Nephron progenitor cell (in vitro differentiated cells): ENCODE measurements around the gene ARHGAP8.

Experiments used
- DNase-seq: peaks from one replicate; pipeline ENCODE4 v3.0.0; 2021
- H3K27ac Mint-ChIP-seq: 2 replicates; pipeline ENCODE4 v1.8.0; 2021; ENCODE audit warnings: mild to moderate bottlenecking, moderate library complexity, mixed read lengths
- H3K27me3 Mint-ChIP-seq: 2 replicates; pipeline ENCODE4 v1.8.0; 2021; ENCODE audit warnings: mild to moderate bottlenecking, low read depth, mixed read lengths; ENCODE audit not compliant: poor library complexity
- H3K36me3 Mint-ChIP-seq: 2 replicates; pipeline ENCODE4 v1.8.0; 2021; ENCODE audit warnings: low read depth, mixed read lengths
- H3K4me1 Mint-ChIP-seq: 2 replicates; pipeline ENCODE4 v1.8.0; 2021; ENCODE audit warnings: mixed read lengths
- H3K4me3 Mint-ChIP-seq: 2 replicates; pipeline ENCODE4 v1.8.0; 2021; ENCODE audit warnings: mild to moderate bottlenecking, moderate library complexity, mixed read lengths
- H3K9me3 Mint-ChIP-seq: 2 replicates; pipeline ENCODE4 v1.8.0; 2021; ENCODE audit warnings: mild to moderate bottlenecking, moderate library complexity, mixed read lengths
- TF ChIP-seq, protein P1 (sequence below): fragments of 200-600 bp; sonication (generic); IDR thresholded peaks from 2 replicates; pipeline ENCODE4 v1.5.0; 2021; ENCODE audit warnings: antibody characterized with exemption

ARHGAP8 gene

DNA sequence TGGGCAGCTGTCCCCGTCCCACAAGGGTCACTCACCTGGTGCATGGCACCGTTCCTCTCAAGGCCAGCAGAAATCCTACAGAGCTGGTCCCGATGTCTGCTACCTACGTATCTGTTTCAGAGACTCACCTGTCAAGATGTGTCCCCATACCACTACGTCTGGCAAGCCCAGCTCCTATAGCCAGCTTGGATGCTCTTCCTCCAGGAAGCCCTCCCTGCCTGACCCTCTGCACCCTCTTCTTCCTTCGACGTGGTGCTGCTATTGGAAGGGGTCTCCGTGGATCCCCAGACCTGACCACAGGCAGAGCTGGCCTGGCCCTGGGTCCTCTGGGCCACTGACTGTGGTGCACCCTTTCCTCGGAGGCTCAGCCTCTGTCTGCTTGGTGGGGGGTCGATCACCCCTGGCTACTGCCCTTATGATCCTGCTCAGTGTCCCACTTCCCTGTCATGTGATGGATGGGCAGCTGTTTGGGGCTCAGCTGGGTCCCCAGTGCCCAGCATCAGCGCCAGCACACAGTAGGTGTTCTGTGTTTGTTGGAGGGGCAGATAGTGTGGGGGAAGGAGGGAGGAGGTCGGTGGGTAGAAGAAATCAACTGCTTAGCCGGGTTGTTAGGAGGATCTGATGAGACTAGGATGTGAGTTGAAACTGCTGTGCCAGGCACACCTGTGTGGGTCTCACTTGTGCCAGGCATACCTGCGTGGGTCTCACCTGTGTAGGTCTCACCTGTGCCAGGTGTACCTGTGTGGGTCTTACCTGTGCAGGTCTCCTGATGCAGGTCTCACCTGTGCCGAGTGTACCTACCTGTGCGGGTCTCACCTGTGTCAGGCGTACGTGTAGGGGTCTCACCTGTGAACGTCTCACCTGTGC lies 21.7 kb upstream of the ARHGAP8 start:
- Mint-ChIP-seq H3K9me3 (no peaks in the 10 kb centered on the region), H3K4me1 (peaks cover 33% of the 10 kb centered on the region), H3K36me3 (no peaks in the 10 kb centered on the region), H3K27ac (no peak overlapping the region), H3K27me3 (peaks cover 4% of the 10 kb centered on the region), H3K4me3 (no peak overlapping the region)
- TF ChIP-seq, protein P1, sequence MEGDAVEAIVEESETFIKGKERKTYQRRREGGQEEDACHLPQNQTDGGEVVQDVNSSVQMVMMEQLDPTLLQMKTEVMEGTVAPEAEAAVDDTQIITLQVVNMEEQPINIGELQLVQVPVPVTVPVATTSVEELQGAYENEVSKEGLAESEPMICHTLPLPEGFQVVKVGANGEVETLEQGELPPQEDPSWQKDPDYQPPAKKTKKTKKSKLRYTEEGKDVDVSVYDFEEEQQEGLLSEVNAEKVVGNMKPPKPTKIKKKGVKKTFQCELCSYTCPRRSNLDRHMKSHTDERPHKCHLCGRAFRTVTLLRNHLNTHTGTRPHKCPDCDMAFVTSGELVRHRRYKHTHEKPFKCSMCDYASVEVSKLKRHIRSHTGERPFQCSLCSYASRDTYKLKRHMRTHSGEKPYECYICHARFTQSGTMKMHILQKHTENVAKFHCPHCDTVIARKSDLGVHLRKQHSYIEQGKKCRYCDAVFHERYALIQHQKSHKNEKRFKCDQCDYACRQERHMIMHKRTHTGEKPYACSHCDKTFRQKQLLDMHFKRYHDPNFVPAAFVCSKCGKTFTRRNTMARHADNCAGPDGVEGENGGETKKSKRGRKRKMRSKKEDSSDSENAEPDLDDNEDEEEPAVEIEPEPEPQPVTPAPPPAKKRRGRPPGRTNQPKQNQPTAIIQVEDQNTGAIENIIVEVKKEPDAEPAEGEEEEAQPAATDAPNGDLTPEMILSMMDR, result no peak
- no peak for DNase-seq

DNA sequence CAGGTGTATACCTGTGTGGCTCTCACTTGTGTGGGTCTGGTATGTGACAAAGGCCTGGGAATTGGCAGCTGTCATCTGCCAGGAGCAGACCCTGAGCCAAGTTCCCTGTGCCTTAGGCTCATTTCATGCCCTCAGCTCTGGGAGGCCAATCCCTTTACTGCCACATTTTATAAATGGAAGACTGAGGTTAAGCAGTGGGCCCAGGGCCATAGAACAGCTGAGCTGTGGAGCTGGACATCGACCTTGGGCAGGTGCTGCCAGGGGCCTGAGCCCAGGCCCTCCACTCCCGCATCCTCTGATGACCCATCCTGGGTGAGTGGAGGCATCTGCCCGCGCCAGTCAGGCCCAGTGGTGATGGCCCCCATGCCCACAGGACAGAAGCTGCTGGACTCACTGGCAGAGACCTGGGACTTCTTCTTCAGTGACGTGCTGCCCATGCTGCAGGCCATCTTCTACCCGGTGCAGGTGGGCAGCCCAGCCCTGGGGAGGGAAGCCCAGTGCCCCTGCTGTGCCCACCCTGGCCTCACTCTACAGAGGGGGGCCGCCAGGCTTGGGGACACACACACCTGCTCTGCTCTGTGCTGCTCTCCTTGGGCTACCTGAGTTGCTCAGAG lies 20.9 kb upstream of the ARHGAP8 start:
- Mint-ChIP-seq H3K27ac (no peak overlapping the region), H3K9me3 (no peaks in the 10 kb centered on the region)

DNA sequence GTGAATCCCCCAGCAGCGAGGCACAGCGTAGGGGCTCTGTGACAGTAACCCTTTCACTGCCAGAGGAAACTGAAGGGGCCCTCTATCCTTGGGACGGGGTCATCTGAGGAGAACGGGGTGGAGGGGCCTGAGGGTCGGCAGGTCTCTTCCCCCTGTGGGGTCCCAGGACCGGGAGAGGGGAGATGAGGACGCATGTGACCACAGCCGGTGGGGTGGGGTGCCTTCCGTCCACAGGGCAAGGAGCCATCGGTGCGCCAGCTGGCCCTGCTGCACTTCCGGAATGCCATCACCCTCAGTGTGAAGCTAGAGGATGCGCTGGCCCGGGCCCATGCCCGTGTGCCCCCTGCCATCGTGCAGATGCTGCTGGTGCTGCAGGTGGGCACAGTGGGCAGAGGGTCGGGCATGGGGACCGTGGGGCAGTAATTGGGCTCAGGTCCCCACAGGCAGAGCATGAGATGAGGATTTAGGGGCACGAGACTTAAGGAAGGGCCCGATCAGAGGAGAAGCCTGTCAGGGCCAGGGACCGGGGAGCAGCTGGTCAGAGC lies 20.3 kb upstream of the ARHGAP8 start:
- H3K27ac Mint-ChIP-seq, result no peak overlapping the region
- H3K9me3 Mint-ChIP-seq, result no peaks in the 10 kb centered on the region
- TF ChIP-seq, protein P1, result no peak
- H3K36me3 Mint-ChIP-seq, result no peaks in the 10 kb centered on the region
- peaks cover 33% of the 10 kb centered on the region for H3K4me1 Mint-ChIP-seq
- H3K4me3 Mint-ChIP-seq, result no peak overlapping the region
- no peak for DNase-seq
- peaks cover 8% of the 10 kb centered on the region for H3K27me3 Mint-ChIP-seq

More for the DNA sequence above, 20.9 kb upstream of the ARHGAP8 start:
- Mint-ChIP-seq H3K4me3 (no peak overlapping the region), H3K36me3 (no peaks in the 10 kb centered on the region), H3K27me3 (peaks cover 6% of the 10 kb centered on the region), H3K4me1 (peaks cover 33% of the 10 kb centered on the region)
- DNase-seq, result no peak
- TF ChIP-seq, protein P1, result no peak

DNA sequence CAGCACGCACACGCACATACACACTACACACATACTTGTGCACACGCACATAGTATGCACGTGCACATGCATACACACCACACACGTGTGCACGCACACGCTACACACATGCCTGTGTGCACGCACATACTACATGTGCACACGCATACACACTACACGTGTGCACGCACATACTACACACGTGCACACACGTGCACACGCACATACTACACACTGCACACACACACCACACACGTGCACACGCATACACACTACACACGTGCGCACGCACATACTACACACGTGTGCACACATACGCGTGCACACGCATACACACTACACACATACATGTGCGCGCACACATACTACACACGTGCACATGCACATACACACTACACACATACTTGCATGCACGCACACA lies 19.7 kb upstream of the ARHGAP8 start:
- DNase-seq, result no peak
- Mint-ChIP-seq H3K4me1 (peaks cover 33% of the 10 kb centered on the region), H3K27ac (no peak overlapping the region)

DNA sequence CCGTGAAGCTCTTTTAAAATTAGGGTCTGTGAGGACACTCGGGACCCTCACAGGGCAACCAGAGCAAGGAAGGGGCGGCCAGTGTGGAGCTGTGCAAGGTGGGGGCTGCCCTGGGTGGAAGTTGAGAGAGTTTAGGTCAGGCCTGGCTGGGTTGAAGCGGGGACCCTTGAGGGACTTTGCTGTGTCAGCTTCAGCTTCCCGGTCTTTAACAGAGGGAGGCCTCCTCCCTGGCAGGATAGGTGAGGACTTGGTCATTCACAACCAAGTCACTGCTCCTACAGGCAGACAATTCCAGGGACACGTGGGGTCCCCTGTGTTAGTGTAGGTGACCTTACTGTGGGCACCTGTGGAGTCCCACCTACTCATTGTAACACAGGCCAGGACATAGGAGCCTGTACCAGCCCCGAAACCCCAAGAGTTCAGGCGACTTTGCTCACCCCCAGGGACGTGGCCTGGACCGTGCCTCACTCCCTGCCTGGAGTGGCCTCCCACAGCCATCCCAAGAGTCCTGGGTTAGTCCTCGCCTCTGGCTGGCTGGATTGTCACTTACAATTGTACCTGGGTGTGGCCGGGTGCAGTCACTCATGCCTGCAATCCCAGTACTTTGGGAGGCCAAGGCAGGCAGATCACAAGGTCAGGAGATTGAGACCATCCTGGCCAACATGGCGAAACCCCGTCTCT lies 18.8 kb upstream of the ARHGAP8 start:
- no peak overlapping the region for H3K4me3 Mint-ChIP-seq
- H3K9me3 Mint-ChIP-seq, result no peaks in the 10 kb centered on the region
- peaks cover 9% of the 10 kb centered on the region for H3K27me3 Mint-ChIP-seq
- H3K4me1 Mint-ChIP-seq, result peaks cover 38% of the 10 kb centered on the region
- TF ChIP-seq, protein P1, result no peak
- no peaks in the 10 kb centered on the region for H3K36me3 Mint-ChIP-seq
- no peak for DNase-seq
- no peak overlapping the region for H3K27ac Mint-ChIP-seq

More for the DNA sequence above, 19.7 kb upstream of the ARHGAP8 start:
- Mint-ChIP-seq H3K4me3 (no peak overlapping the region), H3K27me3 (peaks cover 9% of the 10 kb centered on the region), H3K9me3 (no peaks in the 10 kb centered on the region), H3K36me3 (no peaks in the 10 kb centered on the region)
- TF ChIP-seq, protein P1, result no peak
